Left ventricle myocardium inferior (tissue), 1 donor: ENCODE data around the gene FBXL7. TPM values are rescaled to one million over a fixed set of nuclear protein-coding genes. Genes with fewer than 3 reads are reported as not detected.

Experiments
- DNase-seq: peaks from one replicate; pipeline ENCODE4 v3.0.0-alpha.2; 2020
- H3K27ac ChIP-seq: fragments of 200-600 bp; replicated peaks from 2 replicates; pipeline ENCODE4 v1.8.0; 2021
- H3K27me3 ChIP-seq: fragments of 200-600 bp; 2 replicates; pipeline ENCODE4 v1.8.0; 2021; ENCODE audit warnings: low read depth
- H3K36me3 ChIP-seq: fragments of 200-600 bp; 2 replicates; pipeline ENCODE4 v1.8.0; 2021
- H3K4me1 ChIP-seq: fragments of 200-600 bp; 2 replicates; pipeline ENCODE4 v1.8.0; 2021
- H3K4me3 ChIP-seq: fragments of 200-600 bp; 2 replicates; pipeline ENCODE4 v1.8.0; 2021; ENCODE audit warnings: mild to moderate bottlenecking, moderate library complexity
- H3K9me3 ChIP-seq: fragments of 200-600 bp; replicated peaks from 2 replicates; pipeline ENCODE4 v1.8.0; 2021
- intact Hi-C: fragments of 100-400 bp; cut with micrococcal nuclease; formaldehyde crosslinking; loops from one replicate; pipeline ENCODE4 v1.11.0; 2022
- total RNA-seq: library from RNA; stranded (reverse); fragmentation: NEBNext Ultra II Directional; extraction: Animal tissue kit (Norgen Biotek cat#: 25700); gene quantifications from one replicate; pipeline ENCODE4 v1.2.1, GENCODE V29; 2021
- TF ChIP-seq, protein P1 (sequence below): fragments of 200-600 bp; IDR thresholded peaks from 2 replicates; pipeline ENCODE4 v1.8.0; 2021; ENCODE audit warnings: antibody characterized with exemption, mild to moderate bottlenecking, borderline replicate concordance
- donor health status: DM: no; HTN: yes; CAD: no; lungs with severe emphysema.

Gene FBXL7
- total RNA-seq, 1 donor from 2014 or later = 27.7 TPM

DNA sequence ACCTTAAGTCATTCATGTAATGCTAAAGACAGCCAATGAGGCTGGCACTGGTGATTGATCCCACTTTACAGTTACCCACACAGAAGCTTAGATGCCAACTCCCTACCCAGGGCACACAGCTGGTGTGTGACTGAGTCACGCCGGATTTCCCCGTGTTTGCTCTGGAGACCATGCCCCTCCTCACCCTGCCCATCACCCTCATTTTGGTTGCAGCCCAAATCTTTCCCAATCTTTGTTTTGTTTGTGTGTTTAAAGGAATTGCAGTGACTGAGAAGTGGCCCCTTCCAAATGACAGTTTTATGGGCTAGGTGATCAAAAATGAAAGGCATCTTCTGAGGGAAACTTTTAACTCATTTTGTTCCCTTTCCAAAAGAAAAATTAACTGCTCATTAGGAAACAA lies 10.9 kb downstream of the FBXL7 start:
- Histone ChIP-seq H3K36me3 (no peaks in the 10 kb centered on the region), H3K9me3 (no peaks in the 10 kb centered on the region), H3K4me1 (peaks cover 62% of the 10 kb centered on the region), H3K27ac (no peak overlapping the region), H3K27me3 (no peaks in the 10 kb centered on the region), H3K4me3 (no peak overlapping the region)
- TF ChIP-seq, protein P1, sequence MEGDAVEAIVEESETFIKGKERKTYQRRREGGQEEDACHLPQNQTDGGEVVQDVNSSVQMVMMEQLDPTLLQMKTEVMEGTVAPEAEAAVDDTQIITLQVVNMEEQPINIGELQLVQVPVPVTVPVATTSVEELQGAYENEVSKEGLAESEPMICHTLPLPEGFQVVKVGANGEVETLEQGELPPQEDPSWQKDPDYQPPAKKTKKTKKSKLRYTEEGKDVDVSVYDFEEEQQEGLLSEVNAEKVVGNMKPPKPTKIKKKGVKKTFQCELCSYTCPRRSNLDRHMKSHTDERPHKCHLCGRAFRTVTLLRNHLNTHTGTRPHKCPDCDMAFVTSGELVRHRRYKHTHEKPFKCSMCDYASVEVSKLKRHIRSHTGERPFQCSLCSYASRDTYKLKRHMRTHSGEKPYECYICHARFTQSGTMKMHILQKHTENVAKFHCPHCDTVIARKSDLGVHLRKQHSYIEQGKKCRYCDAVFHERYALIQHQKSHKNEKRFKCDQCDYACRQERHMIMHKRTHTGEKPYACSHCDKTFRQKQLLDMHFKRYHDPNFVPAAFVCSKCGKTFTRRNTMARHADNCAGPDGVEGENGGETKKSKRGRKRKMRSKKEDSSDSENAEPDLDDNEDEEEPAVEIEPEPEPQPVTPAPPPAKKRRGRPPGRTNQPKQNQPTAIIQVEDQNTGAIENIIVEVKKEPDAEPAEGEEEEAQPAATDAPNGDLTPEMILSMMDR = no peak
- no peak for DNase-seq
- intact Hi-C loops = no loop called here

DNA sequence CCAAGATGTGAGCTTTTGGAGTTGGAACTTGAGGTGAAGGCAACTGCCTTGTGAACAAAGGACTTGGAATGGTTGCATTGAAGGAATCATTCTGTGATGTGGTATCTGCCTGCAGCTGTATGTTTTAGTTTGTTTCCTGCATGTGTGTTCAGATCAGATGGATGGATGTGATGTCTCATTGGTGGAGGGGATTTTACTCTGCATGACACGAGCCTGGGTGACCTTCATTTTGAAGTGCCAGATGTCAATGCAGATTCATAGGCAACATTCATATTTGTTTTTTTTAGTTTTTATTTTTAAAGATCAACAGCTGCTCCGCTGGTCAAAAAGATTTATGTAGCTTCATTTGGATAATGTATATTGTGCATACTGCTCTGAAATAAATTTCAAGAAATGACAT lies 13.5 kb downstream of the FBXL7 start:
- H3K4me1 ChIP-seq = peaks cover 52% of the 10 kb centered on the region
- no peak for DNase-seq
- intact Hi-C loops = no loop called here
- H3K4me3 ChIP-seq = no peak overlapping the region
- no peaks in the 10 kb centered on the region for H3K27me3 ChIP-seq
- no peaks in the 10 kb centered on the region for H3K36me3 ChIP-seq
- no peak overlapping the region for H3K27ac ChIP-seq
- TF ChIP-seq, protein P1 = no peak
- no peaks in the 10 kb centered on the region for H3K9me3 ChIP-seq

DNA sequence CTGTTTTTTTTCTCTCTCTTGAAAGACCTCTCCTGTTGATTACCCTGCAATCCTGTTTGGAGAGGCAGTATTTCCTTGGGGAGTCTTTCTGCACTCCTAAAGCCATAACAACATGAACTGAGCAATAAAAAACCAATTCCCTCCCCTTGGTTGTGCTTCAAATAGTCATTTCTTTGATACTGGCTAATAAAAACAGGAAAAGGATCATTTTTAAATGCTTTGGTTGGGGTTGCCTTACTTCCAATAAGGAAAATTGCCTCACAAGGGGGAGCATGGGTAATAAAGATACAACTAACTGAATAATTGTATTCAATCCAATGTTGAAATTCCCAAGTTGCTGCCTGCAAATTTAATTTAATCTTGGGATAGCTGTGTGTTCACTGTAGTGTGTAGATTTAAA lies 13.9 kb downstream of the FBXL7 start:
- peaks cover 48% of the 10 kb centered on the region for H3K4me1 ChIP-seq
- intact Hi-C loops = no loop called here
- TF ChIP-seq, protein P1 = no peak

DNA sequence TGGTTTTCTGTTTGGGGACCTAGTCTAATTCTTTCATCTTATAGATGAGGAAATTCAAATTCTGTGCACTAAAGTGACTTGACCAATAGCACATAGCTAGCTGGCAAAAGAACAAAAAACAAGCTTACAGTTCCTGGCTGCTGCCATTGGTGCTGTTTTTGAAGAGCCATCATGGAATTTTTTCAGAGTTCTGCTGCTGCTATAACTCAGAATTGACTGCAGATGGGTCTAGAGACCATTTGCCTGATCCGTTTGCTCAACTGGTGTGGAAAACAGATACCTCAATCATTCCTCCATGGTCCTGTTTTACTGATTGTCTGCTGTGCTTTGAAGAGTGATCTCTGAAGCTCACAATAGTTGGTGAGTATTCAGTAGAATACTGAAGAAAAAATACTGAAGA lies 15.2 kb downstream of the FBXL7 start:
- TF ChIP-seq, protein P1 = peak; percentile 26
- Histone ChIP-seq H3K27ac (no peak overlapping the region), H3K4me1 (peaks cover 38% of the 10 kb centered on the region), H3K27me3 (no peaks in the 10 kb centered on the region), H3K36me3 (no peaks in the 10 kb centered on the region), H3K4me3 (no peak overlapping the region), H3K9me3 (no peaks in the 10 kb centered on the region)
- intact Hi-C loops = no loop called here
- no peak for DNase-seq

More for the DNA sequence above, 13.9 kb downstream of the FBXL7 start:
- H3K27ac ChIP-seq = no peak overlapping the region
- DNase-seq = no peak
- H3K9me3 ChIP-seq = no peaks in the 10 kb centered on the region
- H3K36me3 ChIP-seq = no peaks in the 10 kb centered on the region
- no peak overlapping the region for H3K4me3 ChIP-seq
- H3K27me3 ChIP-seq = no peaks in the 10 kb centered on the region

DNA sequence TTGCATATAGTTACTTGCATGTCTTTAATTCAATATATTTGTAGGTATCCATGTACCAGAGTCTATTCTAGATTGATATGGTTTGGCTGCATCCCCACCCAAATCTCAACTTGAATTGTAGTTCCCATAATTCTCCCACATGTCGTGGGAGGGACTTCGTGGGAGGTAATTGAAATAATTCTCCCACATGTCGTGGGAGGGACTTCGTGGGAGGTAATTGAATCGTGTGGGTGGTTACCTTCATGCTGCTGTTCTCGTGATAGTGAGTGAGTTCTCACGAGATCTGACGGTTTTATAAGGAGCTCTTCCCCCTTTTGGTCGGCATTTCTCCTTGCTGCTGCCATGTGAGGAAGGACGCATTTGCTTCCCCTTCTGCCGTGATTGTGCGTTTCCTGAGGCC lies 16.5 kb downstream of the FBXL7 start:
- no peaks in the 10 kb centered on the region for H3K36me3 ChIP-seq
- H3K27ac ChIP-seq = no peak overlapping the region
- H3K9me3 ChIP-seq = no peaks in the 10 kb centered on the region
- no peak for DNase-seq
- no peak overlapping the region for H3K4me3 ChIP-seq
- TF ChIP-seq, protein P1 = no peak
- H3K4me1 ChIP-seq = peaks cover 39% of the 10 kb centered on the region
- H3K27me3 ChIP-seq = no peaks in the 10 kb centered on the region
- intact Hi-C loops = no loop called here

DNA sequence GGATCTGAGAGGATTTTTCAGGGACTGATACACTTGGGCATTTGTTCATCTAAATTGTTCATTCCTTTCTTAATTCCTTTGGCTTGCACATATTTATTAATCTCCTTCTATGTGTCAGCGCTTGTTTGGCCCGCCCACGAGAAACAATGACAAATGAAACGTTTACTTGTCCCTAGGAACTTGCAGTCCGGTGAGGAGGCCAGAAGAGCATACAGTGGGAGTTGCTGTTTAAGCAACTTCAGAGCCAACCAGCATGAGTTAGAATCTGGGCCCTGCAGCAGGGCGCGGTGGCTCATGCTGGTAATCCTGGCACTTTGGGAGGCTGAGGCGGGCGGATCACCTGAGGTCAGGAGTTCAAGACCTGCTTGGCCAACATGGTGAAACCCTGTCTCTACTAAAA lies 18.8 kb downstream of the FBXL7 start:
- no peaks in the 10 kb centered on the region for H3K27me3 ChIP-seq
- intact Hi-C loops = no loop called here
- H3K4me1 ChIP-seq = peaks cover 46% of the 10 kb centered on the region
- H3K27ac ChIP-seq = no peak overlapping the region
- TF ChIP-seq, protein P1 = no peak
- DNase-seq = no peak
- H3K4me3 ChIP-seq = no peak overlapping the region
- H3K36me3 ChIP-seq = no peaks in the 10 kb centered on the region
- no peaks in the 10 kb centered on the region for H3K9me3 ChIP-seq
